Erythroblast (primary cell): ENCODE data around the gene STOML2.
A peak's percentile ranks its signal among the peaks of the same experiment; 100 is the strongest.

Experiments
- DNase-seq, 2 experiments: peaks; one replicate each; lab custom pipeline; 2025; lab: John Stamatoyannopoulos, UW
- GATA1 ChIP-seq: IDR thresholded peaks from 2 replicates; pipeline ENCODE4 v1.6.1; 2011; ENCODE audit warnings: low read depth, mild to moderate bottlenecking, control low read depth, low read length, moderate library complexity
- POLR2A ChIP-seq: IDR thresholded peaks from 2 replicates; pipeline ENCODE4 v1.6.1; 2011; ENCODE audit warnings: mild to moderate bottlenecking, low read length

Gene STOML2

GRCh38 chr9:35097573-35097972, 5.4 kb downstream of the STOML2 start:
- DNase-seq, result no peak
- TF ChIP-seq GATA1, result no peak

- TF ChIP-seq GATA1 (no peak), POLR2A (peak; percentile 89)
- DNase-seq, result peak; percentile 92 to 94
Observed at GRCh38 chr9:35096035-35096849, 6.7 kb downstream of the STOML2 start, which contains the start of gene PIGO. TSS of gene PIGO (minus strand) at chr9:35096591. CDS start at chr9:35095565, 1,026 bp downstream.

- no peak for DNase-seq
- no peak for TF ChIP-seq POLR2A
- TF ChIP-seq GATA1, result no peak
Observed at GRCh38 chr9:35091536-35091935, 11.4 kb downstream of the STOML2 start.

GRCh38 chr9:35089434-35089833, 13.5 kb downstream of the STOML2 start:
- no peak for DNase-seq
- TF ChIP-seq GATA1, result no peak
- no peak for TF ChIP-seq POLR2A

- TF ChIP-seq POLR2A (no peak), GATA1 (no peak)
- DNase-seq, result no peak
Observed at GRCh38 chr9:35085078-35085477, 17.9 kb downstream of the STOML2 start.

- TF ChIP-seq POLR2A, result peak; percentile 83
- no peak for TF ChIP-seq GATA1
- DNase-seq, result peak; percentile 91 to 92
Observed at GRCh38 chr9:35079426-35080341, 23.2 kb downstream of the STOML2 start, which contains the start of gene FANCG. TSS of gene FANCG (minus strand) at chr9:35079942. CDS start at chr9:35079524, 418 bp downstream.

- peak in 1 of 2 experiments; percentile 47 for DNase-seq
- TF ChIP-seq POLR2A (no peak), GATA1 (no peak)
Observed at GRCh38 chr9:35079041-35079425, 23.9 kb downstream of the STOML2 start.

GRCh38 chr9:35078066-35078465, 24.9 kb downstream of the STOML2 start:
- DNase-seq, result no peak
- TF ChIP-seq POLR2A (no peak), GATA1 (no peak)

GRCh38 chr9:35076848-35077247, 26.1 kb downstream of the STOML2 start:
- DNase-seq, result no peak
- TF ChIP-seq POLR2A, result no peak
- no peak for TF ChIP-seq GATA1

GRCh38 chr9:35075358-35075757, 27.6 kb downstream of the STOML2 start:
- TF ChIP-seq GATA1, result no peak
- no peak for TF ChIP-seq POLR2A
- DNase-seq, result no peak

GRCh38 chr9:35074791-35075190, 28.1 kb downstream of the STOML2 start:
- TF ChIP-seq GATA1, result no peak
- TF ChIP-seq POLR2A, result no peak
- no peak for DNase-seq

- no peak for DNase-seq
- TF ChIP-seq POLR2A (no peak), GATA1 (no peak)
Observed at GRCh38 chr9:35074141-35074540, 28.8 kb downstream of the STOML2 start.

GRCh38 chr9:35073279-35073612, 29.7 kb downstream of the STOML2 start:
- TF ChIP-seq GATA1 (no peak), POLR2A (no peak)

More at GRCh38 chr9:35073279-35073612, 29.7 kb downstream of the STOML2 start:
- DNase-seq, result no peak
